IPS-20b (cell line): ENCODE results near the gene PCDHB11.
"Not testable (repeated sequence)": the region's sequence is repeated elsewhere in the genome, so short reads cannot be mapped to it uniquely, and the experiment has no call there.

ENCODE experiments used
- H3K27ac ChIP-seq: one replicate; pipeline ENCODE4 v1.5.1; 2013; ENCODE audit warnings: low read length
- H3K27me3 ChIP-seq: 2 replicates; pipeline ENCODE4 v1.6.1; 2013; ENCODE audit warnings: mild to moderate bottlenecking, low read length, inconsistent platforms; ENCODE audit not compliant: insufficient read depth
- H3K36me3 ChIP-seq: 2 replicates; pipeline ENCODE4 v1.6.1; 2013; ENCODE audit warnings: low read depth, mild to moderate bottlenecking, inconsistent platforms, low read length, moderate library complexity; ENCODE audit not compliant: insufficient read depth
- H3K4me1 ChIP-seq: 2 replicates; pipeline ENCODE4 v1.6.1; 2013; ENCODE audit warnings: mild to moderate bottlenecking, control low read depth, inconsistent platforms, low read length, moderate library complexity; ENCODE audit not compliant: insufficient read depth
- H3K4me3 ChIP-seq: 2 replicates; pipeline ENCODE4 v1.5.1; 2013; ENCODE audit warnings: mild to moderate bottlenecking, low read length, inconsistent platforms
- H3K9ac ChIP-seq: 2 replicates; pipeline ENCODE4 v1.6.1; 2013; ENCODE audit warnings: low read depth, mild to moderate bottlenecking, inconsistent platforms, low read length, moderate library complexity
- H3K9me3 ChIP-seq: 2 replicates; pipeline ENCODE4 v1.6.1; 2013; ENCODE audit warnings: mild to moderate bottlenecking, low read depth, low read length, inconsistent platforms; ENCODE audit not compliant: insufficient read depth

PCDHB11 gene

GRCh38 chr5:141192110-141192725 is 7.2 kb upstream of the PCDHB11 start, which contains the start of gene PCDHB10:
PCDHB10 (plus strand) TSS chr5:141192353; CDS start chr5:141192553, 200 bp downstream.
- no peaks in the 10 kb centered on the region for H3K27me3 ChIP-seq
- H3K27ac ChIP-seq, result no peak within 1 kb of the TSS
- H3K9me3 ChIP-seq, result peaks cover 13% of the 10 kb centered on the region
- no peak within 1 kb of the TSS for H3K9ac ChIP-seq
- H3K4me1 ChIP-seq, result no peaks in the 10 kb centered on the region
- H3K4me3 ChIP-seq, result peak within 1 kb of the TSS; percentile 63
- no peaks in the 10 kb centered on the region for H3K36me3 ChIP-seq

GRCh38 chr5:141194332-141194731 is 5.1 kb upstream of the PCDHB11 start:
- not testable (repeated sequence) for H3K27me3 ChIP-seq, H3K27ac ChIP-seq, H3K9ac ChIP-seq, H3K4me3 ChIP-seq, H3K36me3 ChIP-seq, H3K4me1 ChIP-seq
- peaks cover 28% of the 10 kb centered on the region for H3K9me3 ChIP-seq

GRCh38 chr5:141196363-141196762 is 3.1 kb upstream of the PCDHB11 start:
- Histone ChIP-seq H3K4me1 (no peaks in the 10 kb centered on the region), H3K9me3 (peaks cover 35% of the 10 kb centered on the region), H3K27me3 (no peaks in the 10 kb centered on the region), H3K4me3 (no peak overlapping the region), H3K9ac (no peak overlapping the region), H3K27ac (no peak overlapping the region), H3K36me3 (no peaks in the 10 kb centered on the region)

GRCh38 chr5:141201126-141201525 is 1.7 kb downstream of the PCDHB11 start:
- not testable (repeated sequence) for H3K27me3 ChIP-seq, H3K4me1 ChIP-seq, H3K36me3 ChIP-seq, H3K27ac ChIP-seq, H3K9ac ChIP-seq, H3K4me3 ChIP-seq
- H3K9me3 ChIP-seq, result peaks cover 36% of the 10 kb centered on the region

- not testable (repeated sequence) for H3K36me3 ChIP-seq, H3K4me1 ChIP-seq, H3K27ac ChIP-seq, H3K4me3 ChIP-seq, H3K27me3 ChIP-seq, H3K9ac ChIP-seq
- H3K9me3 ChIP-seq, result peaks cover 31% of the 10 kb centered on the region
Observed at GRCh38 chr5:141201646-141202045, 2.2 kb downstream of the PCDHB11 start.

GRCh38 chr5:141208478-141208877 is 9.1 kb downstream of the PCDHB11 start, which contains the start of gene PCDHB12:
PCDHB12 (plus strand) TSS chr5:141208719; CDS start chr5:141208908, 189 bp downstream.
- no peak within 1 kb of the TSS for H3K4me3 ChIP-seq
- H3K4me1 ChIP-seq, result no peaks in the 10 kb centered on the region
- H3K9me3 ChIP-seq, result peaks cover 30% of the 10 kb centered on the region; the same call in 1 of the 2 replicates
- H3K27ac ChIP-seq, result no peak within 1 kb of the TSS
- no peaks in the 10 kb centered on the region for H3K36me3 ChIP-seq
- no peak within 1 kb of the TSS for H3K9ac ChIP-seq
- H3K27me3 ChIP-seq, result no peaks in the 10 kb centered on the region

GRCh38 chr5:141210281-141210680 is 10.9 kb downstream of the PCDHB11 start:
- peaks cover 30% of the 10 kb centered on the region; the same call in 1 of the 2 replicates for H3K9me3 ChIP-seq
- H3K27ac ChIP-seq, result not testable (repeated sequence)

GRCh38 chr5:141210849-141211248 is 11.4 kb downstream of the PCDHB11 start:
- H3K36me3 ChIP-seq, H3K27ac ChIP-seq, H3K4me3 ChIP-seq, H3K4me1 ChIP-seq, H3K9ac ChIP-seq, H3K27me3 ChIP-seq: not testable (repeated sequence)
- peaks cover 30% of the 10 kb centered on the region; the same call in 1 of the 2 replicates for H3K9me3 ChIP-seq

More at GRCh38 chr5:141210281-141210680, 10.9 kb downstream of the PCDHB11 start:
- not testable (repeated sequence) for H3K27me3 ChIP-seq, H3K36me3 ChIP-seq, H3K4me3 ChIP-seq, H3K9ac ChIP-seq, H3K4me1 ChIP-seq

DNA sequence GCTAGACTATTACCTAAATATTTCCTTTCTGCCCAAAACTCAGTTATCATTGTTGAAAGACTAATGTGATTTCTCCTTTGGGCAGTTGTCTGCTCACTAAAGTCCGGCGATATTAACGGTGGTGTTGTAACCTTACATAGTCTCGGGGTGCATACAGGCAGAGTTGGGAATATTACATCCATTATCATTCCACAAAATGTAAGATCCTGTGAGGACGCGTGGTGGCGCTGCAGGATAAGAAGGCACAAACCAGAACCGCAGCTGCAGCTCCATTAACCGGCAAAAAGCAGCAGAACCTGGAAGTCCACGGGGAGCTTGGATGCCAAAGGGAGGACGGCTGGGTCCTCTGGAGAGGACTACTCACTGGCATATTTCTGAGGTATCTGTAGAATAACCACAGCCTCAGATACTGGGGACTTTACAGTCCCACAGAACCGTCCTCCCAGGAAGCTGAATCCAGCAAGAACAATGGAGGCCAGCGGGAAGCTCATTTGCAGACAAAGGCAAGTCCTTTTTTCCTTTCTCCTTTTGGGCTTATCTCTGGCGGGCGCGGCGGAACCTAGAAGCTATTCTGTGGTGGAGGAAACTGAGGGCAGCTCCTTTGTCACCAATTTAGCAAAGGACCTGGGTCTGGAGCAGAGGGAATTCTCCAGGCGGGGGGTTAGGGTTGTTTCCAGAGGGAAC is 14.4 kb downstream of the PCDHB11 start, which contains the start of gene PCDHB13:
TSS of gene PCDHB13 (plus strand) at position 264 of the 684 bp plus-strand sequence. CDS start at position 469, 205 bp downstream.
- H3K9ac ChIP-seq, H3K27me3 ChIP-seq, H3K4me3 ChIP-seq, H3K27ac ChIP-seq, H3K36me3 ChIP-seq, H3K4me1 ChIP-seq: not testable (repeated sequence)
- peaks cover 27% of the 10 kb centered on the region; the same call in 1 of the 2 replicates for H3K9me3 ChIP-seq

DNA sequence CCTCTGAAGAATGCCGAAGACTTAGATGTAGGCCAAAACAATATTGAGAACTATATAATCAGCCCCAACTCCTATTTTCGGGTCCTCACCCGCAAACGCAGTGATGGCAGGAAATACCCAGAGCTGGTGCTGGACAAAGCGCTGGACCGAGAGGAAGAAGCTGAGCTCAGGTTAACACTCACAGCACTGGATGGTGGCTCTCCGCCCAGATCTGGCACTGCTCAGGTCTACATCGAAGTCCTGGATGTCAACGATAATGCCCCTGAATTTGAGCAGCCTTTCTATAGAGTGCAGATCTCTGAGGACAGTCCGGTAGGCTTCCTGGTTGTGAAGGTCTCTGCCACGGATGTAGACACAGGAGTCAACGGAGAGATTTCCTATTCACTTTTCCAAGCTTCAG is 15.2 kb downstream of the PCDHB11 start:
- peaks cover 24% of the 10 kb centered on the region; the same call in 1 of the 2 replicates for H3K9me3 ChIP-seq
- H3K36me3 ChIP-seq, H3K27me3 ChIP-seq, H3K4me1 ChIP-seq, H3K4me3 ChIP-seq, H3K27ac ChIP-seq, H3K9ac ChIP-seq: not testable (repeated sequence)

GRCh38 chr5:141215504-141215903 is 16.1 kb downstream of the PCDHB11 start:
- not testable (repeated sequence) for H3K27ac ChIP-seq, H3K27me3 ChIP-seq, H3K4me1 ChIP-seq, H3K36me3 ChIP-seq, H3K4me3 ChIP-seq, H3K9ac ChIP-seq
- peaks cover 18% of the 10 kb centered on the region; the same call in 1 of the 2 replicates for H3K9me3 ChIP-seq

GRCh38 chr5:141216035-141216434 is 16.6 kb downstream of the PCDHB11 start:
- H3K4me3 ChIP-seq, H3K27me3 ChIP-seq, H3K27ac ChIP-seq, H3K9ac ChIP-seq, H3K4me1 ChIP-seq, H3K36me3 ChIP-seq: not testable (repeated sequence)
- H3K9me3 ChIP-seq, result peaks cover 18% of the 10 kb centered on the region; the same call in 1 of the 2 replicates
